ENCODE measurements around the gene SEMA4A. TPM values are rescaled to one million over a fixed set of nuclear protein-coding genes. Genes with fewer than 3 reads are reported as not detected.

The SEMA4A gene
- total and polyA plus RNA-seq, 4 donors, result 22.7 to 54.9 (median 36.9) TPM

- Histone ChIP-seq H3K36me3 (ENCODE audit: control insufficient read depth in 4 of 4, insufficient read depth in 4 of 4, low read length in 4 of 4) (peaks cover 0 to 1% (median 0%) of the 10 kb centered on the region in 4 donors), H3K9me3 (ENCODE audit: control insufficient read depth in 4 of 4, insufficient read depth in 3 of 4, low read length in 3 of 4) (no peaks in the 10 kb centered on the region), H3K4me3 (no peak overlapping the region), H3K27ac (ENCODE audit: low read depth in 1 of 2, low read length in 1 of 2) (no peak overlapping the region), H3K4me1 (ENCODE audit: control insufficient read depth in 5 of 5, insufficient read depth in 5 of 5, low read length in 5 of 5) (peaks cover 0 to 25% (median 8%) of the 10 kb centered on the region in 5 donors), H3K9ac (ENCODE audit: insufficient read depth in 1 of 2, low read length in 2 of 2) (no peak overlapping the region), H3K27me3 (ENCODE audit: control insufficient read depth in 3 of 3, insufficient read depth in 3 of 3, low read length in 2 of 3) (no peaks in the 10 kb centered on the region)
- whole genome bisulfite sequencing, 2 donors, result 89 to 96% methylated on average over 5 of the region's 5 CpGs
- no peak for DNase-seq
- ATAC-seq (ENCODE audit: insufficient read depth, low FRiP score), result no peak
- no peak for TF ChIP-seq CTCF (IDR thresholded peaks at IDR 0.05; ENCODE audit: control extremely low read depth, extremely low read depth)
Observed at GRCh38 chr1:156157966-156158365, 4.6 kb downstream of the SEMA4A start.

GRCh38 chr1:156160000-156160742 is 6.8 kb downstream of the SEMA4A start:
- no peaks in the 10 kb centered on the region for H3K9me3 ChIP-seq (ENCODE audit: control insufficient read depth in 4 of 4, insufficient read depth in 3 of 4, low read length in 3 of 4)
- no peak overlapping the region for H3K4me3 ChIP-seq
- DNase-seq (peak in 1 of 3 donors; percentile 59), ATAC-seq (ENCODE audit: insufficient read depth, low FRiP score) (no peak)
- no peaks in the 10 kb centered on the region for H3K27me3 ChIP-seq (ENCODE audit: control insufficient read depth in 3 of 3, insufficient read depth in 3 of 3, low read length in 2 of 3)
- H3K27ac ChIP-seq (ENCODE audit: low read depth in 1 of 2, low read length in 1 of 2), result peak overlapping the region; percentile 58 to 74
- peaks cover 0 to 1% (median 0%) of the 10 kb centered on the region in 4 donors for H3K36me3 ChIP-seq (ENCODE audit: control insufficient read depth in 4 of 4, insufficient read depth in 4 of 4, low read length in 4 of 4)
- WGBS, 2 donors, result 58 to 65% methylated on average over 13 of the region's 13 CpGs
- peaks cover 0 to 27% (median 10%) of the 10 kb centered on the region in 5 donors for H3K4me1 ChIP-seq (ENCODE audit: control insufficient read depth in 5 of 5, insufficient read depth in 5 of 5, low read length in 5 of 5)
- H3K9ac ChIP-seq (ENCODE audit: insufficient read depth in 1 of 2, low read length in 2 of 2), result peak overlapping the region in 1 of 2 donors; percentile 86
- TF ChIP-seq CTCF (IDR thresholded peaks at IDR 0.05; ENCODE audit: control extremely low read depth, extremely low read depth), result no peak

GRCh38 chr1:156160743-156161171 is 7.4 kb downstream of the SEMA4A start:
- H3K4me1 ChIP-seq (ENCODE audit: control insufficient read depth in 5 of 5, insufficient read depth in 5 of 5, low read length in 5 of 5), result peaks cover 0 to 27% (median 10%) of the 10 kb centered on the region in 5 donors
- peaks cover 0 to 1% (median 0%) of the 10 kb centered on the region in 4 donors for H3K36me3 ChIP-seq (ENCODE audit: control insufficient read depth in 4 of 4, insufficient read depth in 4 of 4, low read length in 4 of 4)
- WGBS, 2 donors, result 10 to 24% methylated on average over 16 to 22 of the region's 22 CpGs
- H3K4me3 ChIP-seq, result no peak overlapping the region
- ATAC-seq (ENCODE audit: insufficient read depth, low FRiP score) (peak; percentile 49), DNase-seq (peak; percentile 92 to 93 (median 92))
- H3K27ac ChIP-seq (ENCODE audit: low read depth in 1 of 2, low read length in 1 of 2), result peak overlapping the region; percentile 58 to 74
- no peaks in the 10 kb centered on the region for H3K27me3 ChIP-seq (ENCODE audit: control insufficient read depth in 3 of 3, insufficient read depth in 3 of 3, low read length in 2 of 3)
- peak overlapping the region in 1 of 2 donors; percentile 86 for H3K9ac ChIP-seq (ENCODE audit: insufficient read depth in 1 of 2, low read length in 2 of 2)
- no peaks in the 10 kb centered on the region for H3K9me3 ChIP-seq (ENCODE audit: control insufficient read depth in 4 of 4, insufficient read depth in 3 of 4, low read length in 3 of 4)
- TF ChIP-seq CTCF (IDR thresholded peaks at IDR 0.05; ENCODE audit: control extremely low read depth, extremely low read depth), result no peak

Data from lung (tissue), 12 donors.